HG02798 (cell line): ENCODE measurements around the gene ZSCAN5B.
"Not testable (repeated sequence)": the region's sequence is repeated elsewhere in the genome, so short reads cannot be mapped to it uniquely, and the experiment has no call there.

Experiments
- ATAC-seq: cut with Tn5 transposase; IDR thresholded peaks from one replicate; pipeline ENCODE4 v1.9.1; 2021; ENCODE audit warnings: mild to moderate bottlenecking; ENCODE audit not compliant: unreplicated experiment, poor library complexity

The ZSCAN5B gene

DNA sequence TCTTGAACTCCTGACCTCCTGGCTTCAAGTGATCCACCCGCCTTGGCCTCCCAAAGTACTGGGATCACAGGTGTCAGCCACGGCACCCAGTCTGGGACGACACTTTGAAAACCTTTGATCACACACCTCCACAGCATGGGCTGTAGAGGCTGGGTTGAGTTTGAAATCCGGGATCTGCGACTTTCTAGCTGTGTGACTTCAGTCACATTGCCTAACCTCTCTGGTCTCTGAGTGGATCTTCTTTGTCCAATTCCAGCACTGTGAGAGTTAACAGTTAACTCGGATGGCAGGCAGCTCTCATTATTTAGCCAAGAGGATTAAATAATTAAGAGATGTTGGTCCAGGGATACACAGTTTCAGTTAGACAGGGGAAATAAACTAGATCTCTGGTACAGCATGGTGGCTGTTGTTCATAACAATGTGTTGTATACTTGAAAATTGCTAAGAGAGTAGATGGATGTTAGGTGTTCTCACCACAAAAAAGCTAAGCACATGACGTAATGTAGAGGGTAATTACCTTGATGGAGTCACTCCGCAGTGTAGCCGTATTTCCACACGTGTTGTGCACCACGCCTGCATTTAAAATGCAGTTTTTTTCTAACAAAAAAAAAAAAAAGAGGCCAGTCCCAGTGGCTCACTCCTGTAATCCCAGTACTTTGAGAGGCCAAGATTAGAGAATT, 19.9 kb downstream of the ZSCAN5B start:
- no peak for ATAC-seq

DNA sequence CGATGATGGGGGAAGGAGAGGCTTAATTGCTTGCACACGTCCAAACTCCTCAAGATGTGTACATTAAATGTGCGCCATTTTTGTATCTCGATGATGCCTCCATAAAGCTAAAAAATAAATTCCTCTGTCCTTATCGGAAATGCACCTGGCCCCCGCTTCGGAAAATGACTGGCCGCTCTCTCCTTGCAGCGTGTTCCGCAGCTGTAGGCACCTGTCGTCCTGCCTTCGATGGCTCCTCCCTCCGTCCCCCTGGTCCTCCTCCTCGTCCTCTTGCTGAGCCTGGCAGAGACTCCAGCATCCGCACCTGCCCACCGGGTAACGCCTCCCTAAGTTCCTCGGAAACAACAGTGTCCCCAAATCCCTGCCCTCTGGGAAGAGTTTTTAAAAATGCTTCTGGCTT, 20.7 kb downstream of the ZSCAN5B start:
- ATAC-seq, result no peak

DNA sequence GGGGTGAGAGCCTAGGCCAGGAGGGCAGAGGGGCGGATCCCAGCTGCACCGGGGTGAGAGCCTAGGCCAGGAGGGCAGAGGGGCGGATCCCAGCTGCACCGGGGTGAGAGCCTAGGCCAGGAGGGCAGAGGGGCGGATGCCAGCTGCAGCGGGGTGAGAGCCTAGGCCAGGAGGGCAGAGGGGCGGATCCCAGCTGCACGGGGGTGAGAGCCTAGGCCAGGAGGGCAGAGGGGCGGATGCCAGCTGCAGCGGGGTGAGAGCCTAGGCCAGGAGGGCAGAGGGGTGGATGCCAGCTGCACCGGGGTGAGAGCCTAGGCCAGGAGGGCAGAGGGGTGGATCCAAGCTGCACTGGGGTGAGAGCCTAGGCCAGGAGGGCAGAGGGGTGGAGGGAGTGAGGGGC, 21.3 kb downstream of the ZSCAN5B start:
- ATAC-seq, result not testable (repeated sequence)

DNA sequence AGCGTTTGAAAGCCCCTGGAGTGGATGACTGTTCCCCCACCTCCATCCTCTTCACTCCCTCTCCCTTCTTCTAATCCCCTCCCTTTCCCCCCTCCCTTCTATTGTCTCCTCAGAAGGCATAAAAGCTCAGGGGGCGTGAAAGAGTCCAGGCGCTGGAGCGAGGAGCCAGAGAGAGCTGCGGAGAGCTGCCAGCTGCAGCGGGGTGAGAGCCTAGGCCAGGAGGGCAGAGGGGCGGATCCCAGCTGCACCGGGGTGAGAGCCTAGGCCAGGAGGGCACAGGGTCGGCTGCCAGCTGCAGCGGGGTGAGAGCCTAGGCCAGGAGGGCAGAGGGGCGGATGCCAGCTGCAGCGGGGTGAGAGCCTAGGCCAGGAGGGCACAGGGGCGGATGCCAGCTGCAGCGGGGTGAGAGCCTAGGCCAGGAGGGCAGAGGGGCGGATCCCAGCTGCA, 21.7 kb downstream of the ZSCAN5B start, which contains the start of gene GALP:
Gene GALP (plus strand): TSS at position 148 of the 447 bp plus-strand sequence. CDS start 1,101 bp downstream, outside the sequence.
- ATAC-seq, result not testable (repeated sequence)

DNA sequence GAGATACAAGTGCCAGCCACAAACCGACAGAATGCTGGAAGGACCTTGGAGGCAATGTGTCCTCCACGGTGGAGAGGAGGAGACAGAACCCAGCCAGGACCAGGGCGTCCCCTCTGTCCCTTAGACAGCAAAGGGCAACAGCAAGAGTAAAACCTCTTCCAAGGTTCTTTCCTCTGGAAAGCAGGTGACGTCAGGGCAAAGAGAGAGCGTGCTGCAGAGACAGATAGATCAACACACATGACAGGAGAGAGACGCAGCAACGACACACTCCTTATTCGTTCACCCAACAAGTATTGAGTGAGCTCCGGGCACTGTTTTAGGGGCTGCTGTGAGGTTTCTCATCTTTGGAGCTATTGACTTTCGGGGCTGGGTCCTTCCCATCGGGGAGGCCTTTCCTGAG, 23.0 kb downstream of the ZSCAN5B start:
- no peak for ATAC-seq

DNA sequence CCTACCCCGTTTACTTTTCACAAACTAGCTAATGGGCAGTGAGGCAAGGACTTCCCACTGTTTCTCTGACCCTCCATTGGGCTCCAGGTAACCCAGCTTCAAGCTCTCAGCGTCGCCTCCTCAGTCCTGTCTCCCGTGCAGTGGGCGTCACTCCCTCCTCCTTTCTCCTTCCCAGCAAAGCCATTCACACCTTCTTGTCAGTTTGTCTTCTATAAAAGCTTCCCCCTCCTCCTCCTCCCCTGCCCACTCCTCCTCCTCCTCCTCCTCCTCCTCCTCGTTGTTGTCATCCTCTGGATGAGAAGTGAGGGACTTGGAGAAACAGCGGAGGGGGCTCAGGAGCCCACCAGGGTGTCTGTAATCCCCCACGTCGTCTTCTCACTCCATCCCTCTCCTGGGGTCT, 23.5 kb downstream of the ZSCAN5B start:
- ATAC-seq, result no peak

DNA sequence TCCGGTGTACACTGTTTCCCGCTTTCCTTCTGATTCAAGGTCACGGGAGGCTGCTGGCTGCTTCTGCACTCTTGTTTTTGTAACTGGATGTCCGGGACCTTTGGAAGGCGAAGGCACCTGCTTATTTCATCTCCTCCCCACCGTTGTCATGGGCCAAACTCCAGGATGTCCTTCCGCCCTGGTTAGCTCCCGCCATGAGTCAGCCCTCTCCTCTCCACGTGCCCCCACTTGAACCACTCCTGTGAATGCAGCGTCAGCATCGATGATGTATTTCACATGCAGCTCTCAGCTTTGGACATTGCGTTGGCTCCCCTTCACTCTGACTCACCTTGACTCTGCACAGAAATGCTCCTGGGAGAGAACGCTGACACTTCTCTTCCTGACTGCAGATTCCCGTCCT, 27.3 kb downstream of the ZSCAN5B start:
- no peak for ATAC-seq

DNA sequence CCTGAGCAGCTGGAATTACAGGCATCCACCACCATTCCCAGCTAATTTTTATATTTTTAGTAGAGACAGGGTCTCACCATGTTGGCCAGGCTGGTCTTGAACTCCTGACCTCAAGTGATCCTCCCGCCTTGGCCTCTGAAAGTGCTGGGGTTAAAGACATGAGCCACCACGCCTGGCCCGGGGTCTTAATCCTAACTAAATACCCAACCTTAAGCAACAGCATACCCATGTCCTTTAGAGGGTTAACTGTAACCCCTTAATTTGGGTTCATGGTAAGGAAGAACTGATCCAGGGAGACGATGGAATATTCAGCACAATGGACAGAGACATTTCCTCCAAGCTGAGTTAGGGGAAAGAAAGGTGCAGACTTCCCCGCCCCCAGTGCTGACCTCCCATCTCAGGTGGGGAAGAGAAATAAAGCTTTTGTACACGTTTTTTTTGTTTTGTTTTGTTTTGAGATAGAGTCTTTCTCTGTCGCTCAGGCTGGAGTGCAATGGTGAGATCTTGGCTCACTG, 30.5 kb downstream of the ZSCAN5B start:
- no peak for ATAC-seq

DNA sequence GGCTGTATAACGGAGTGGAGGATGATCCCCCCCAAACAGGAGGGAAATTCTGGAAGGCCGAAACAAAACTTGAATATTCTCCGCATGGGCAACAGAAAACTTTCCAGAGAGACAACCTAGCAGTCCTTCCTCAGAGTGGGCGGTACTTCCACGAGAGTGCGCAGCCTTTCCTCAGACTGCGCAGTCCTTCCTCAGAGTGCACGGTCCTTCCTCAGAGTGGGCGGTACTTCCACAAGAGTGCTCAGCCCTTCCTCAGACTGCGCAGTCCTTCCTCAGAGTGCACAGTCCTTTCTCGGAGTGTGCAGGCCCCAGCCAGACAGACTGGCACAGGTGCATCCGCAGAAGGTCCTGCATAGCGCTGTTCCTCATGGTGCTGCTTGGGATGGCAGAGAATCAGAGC, 34.5 kb downstream of the ZSCAN5B start:
- no peak for ATAC-seq

DNA sequence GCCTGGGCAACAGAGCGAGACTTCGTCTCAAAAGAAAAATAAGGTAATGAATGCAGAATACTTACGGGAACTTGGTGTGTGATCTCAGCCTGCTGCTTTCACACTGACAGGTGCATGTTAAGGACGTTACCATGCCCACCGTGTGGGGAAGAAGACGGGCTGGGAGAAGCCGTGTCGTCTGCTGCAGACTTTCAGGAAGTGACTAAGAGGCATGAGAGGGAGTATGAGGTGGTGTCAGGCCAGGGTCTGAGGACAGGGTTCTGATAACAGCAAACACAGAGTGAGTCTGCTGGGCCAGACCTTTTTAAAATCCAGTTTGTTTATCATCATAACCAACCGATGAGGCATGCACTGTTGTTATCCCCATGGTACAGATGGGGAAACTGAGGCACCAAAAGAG, 35.3 kb downstream of the ZSCAN5B start:
- no peak for ATAC-seq

DNA sequence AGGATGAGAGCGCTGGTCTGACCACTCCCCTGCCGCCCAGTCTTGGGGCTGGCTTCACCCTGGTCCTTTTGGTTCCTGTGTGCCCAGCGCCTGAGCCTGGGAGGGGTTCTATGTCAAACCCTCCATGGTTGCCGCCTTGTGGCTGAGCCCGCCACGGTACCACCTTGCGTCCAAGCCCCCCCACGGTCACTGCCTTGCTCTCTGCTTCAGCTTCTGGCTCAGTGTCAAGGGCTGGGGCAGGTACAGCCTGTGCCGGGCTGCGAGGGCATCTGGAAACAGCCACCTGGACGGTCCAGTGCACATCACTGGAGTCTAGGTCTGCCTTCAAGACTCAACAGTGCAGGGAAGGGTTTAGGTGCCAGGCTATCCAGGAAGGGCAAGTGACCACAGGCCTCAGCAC, 36.0 kb downstream of the ZSCAN5B start:
- ATAC-seq, result no peak

DNA sequence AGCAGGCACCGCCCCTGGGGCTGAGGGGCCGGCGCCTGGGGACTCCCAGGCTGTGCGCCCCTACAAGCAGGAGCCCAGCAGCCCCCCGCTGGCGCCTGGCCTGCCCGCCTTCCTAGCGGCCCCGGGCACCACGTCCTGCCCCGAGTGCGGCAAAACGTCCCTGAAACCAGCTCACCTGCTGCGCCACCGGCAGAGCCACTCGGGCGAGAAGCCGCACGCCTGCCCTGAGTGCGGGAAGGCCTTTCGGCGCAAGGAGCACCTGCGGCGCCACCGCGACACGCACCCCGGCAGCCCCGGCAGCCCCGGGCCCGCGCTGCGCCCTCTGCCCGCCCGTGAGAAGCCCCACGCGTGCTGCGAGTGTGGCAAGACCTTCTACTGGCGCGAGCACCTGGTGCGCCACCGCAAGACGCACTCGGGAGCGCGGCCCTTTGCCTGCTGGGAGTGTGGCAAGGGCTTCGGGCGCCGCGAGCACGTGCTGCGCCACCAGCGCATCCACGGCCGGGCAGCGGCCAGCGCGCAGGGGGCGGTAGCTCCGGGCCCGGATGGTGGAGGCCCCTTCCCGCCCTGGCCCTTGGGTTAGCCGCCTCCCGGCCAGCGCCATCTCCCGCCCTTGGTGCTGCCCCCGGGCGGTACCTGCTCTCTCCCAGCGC, 37.8 kb downstream of the ZSCAN5B start:
- ATAC-seq, result no peak

DNA sequence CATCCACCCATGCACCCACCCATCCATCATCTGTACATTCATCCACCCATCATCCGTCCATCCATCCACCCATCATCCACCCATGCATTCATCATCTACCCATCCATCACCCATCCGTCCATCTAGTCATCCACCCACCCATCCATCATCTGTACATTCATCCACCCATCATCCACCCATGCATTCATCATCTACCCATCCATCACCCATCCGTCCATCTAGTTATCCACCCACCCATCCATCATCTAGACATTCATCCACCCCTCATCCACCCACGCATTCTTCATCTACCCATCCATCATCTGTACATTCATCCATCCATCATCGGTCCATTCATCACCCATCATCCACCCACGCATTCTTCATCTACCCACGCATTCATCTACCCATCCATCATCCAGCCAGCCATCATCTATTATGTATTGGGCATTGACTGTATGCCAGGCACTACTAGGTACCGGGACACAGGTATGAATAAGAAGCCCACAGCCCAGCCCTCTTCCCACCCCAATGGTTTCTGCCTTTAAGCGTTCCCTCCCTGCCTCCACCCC, 38.5 kb downstream of the ZSCAN5B start:
- no peak for ATAC-seq

DNA sequence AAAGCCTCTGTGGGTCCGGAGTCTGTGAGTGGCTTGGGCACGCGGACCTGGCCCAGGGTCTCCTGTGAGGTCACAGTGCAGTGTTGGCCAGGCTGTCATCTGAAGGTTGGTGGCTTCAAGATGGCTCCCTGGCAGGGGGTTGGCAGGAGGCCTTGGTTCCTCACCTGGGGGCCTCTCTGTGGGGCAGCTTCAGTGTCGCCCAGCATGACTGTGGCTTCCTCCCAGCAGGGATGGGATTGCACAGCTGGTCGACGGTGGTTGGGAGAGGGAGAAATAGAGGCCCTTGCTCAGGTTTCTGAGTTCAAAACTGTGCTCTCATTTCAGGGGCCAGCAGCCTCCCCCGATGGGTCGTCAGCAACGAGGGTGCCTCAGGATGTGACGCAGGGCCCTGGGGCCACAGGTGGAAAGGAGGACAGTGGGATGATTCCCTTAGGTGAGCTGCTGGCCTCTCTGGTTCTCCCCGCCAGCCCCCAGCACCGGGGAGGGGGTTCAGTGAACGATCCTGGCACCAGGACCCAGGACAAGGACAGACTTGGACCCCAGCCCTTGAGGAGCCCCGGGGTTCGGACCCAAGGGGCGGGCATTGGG, 39.3 kb downstream of the ZSCAN5B start:
- ATAC-seq, result no peak

DNA sequence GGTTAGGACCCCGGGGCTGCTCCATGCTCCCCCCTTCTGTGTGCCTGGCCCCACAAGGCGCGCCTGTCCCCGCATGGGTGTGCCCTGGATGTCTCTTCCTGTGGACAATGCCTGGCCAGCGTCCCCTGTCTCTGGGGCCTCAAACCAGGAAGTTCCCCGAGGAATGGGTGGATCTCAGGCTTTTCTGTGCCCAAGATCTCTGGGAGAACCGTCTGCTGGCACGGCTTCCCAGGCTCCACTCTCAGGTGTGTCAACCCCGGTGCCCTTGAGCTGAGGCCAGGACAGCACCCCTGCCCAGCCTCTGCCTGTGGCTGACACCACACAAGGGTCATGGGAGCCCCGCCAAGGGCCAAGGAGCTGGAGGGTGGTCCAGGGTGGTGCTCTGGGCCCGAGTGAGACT, 40.8 kb downstream of the ZSCAN5B start:
- no peak for ATAC-seq

DNA sequence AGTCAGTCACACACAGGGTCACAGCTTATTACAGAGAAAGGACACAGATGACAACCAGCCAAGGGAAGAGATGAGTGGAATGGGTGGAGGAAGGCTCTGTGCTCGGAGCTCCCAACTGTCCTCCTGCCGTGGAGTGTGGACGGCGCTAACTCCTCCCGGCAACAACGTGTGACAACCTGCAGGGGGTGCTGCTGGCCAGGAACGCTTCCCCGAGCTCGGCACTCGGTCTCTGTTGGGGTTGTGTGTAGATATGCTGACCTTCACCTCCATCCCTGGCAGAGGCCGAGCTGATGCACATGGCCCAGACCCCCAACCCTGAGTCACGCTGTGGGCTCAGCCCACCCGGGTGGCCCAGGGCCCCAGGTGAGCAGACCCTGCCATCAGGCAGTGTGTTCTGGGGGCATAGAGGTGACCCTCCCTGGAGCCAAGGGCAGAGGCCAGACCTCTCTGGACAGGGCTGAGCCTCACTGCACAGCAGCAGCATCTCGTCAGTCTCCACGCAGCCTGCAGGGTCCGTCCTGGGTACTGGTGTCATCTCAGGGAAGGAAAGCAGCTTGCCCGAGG, 42.4 kb downstream of the ZSCAN5B start:
- no peak for ATAC-seq

DNA sequence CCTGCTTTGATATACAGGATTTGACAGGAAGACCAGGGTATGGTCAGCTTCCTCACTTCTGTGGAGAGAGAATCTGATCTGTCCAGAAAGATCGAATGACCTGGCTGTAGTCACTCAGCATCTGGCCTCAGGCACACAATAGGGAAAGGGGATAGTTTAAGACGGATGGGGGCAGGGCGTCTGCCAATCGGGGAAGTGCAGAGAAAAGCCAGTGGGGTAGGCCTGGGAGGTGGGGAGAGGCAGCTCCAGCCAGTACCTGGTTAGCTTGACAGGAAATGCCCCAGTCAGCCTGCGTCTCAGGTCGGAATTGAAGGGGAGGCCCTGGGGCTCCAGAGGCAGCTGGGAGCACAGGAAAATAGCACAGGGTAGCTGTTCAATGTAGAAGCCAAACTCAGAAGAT, 44.1 kb downstream of the ZSCAN5B start:
- ATAC-seq, result no peak

DNA sequence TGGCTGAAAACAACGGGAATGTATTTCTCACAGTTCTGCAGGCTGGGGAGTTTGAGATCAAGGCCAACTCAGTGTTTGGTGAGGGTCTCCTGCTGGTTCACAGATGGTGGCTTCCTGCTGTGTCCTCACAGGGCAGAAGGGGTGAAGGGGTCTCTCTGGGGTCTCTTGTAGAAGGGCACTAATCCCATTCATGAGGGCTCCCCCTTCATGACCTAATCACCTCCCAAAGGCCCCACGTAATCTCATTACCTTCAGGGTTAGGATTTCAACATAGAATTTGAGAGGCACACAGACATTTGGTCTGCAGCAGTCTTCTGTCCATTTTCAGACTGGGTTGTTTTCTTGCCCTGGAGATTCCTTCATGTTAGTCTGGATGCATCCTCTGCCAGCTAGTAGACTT, 44.9 kb downstream of the ZSCAN5B start:
- ATAC-seq, result no peak

DNA sequence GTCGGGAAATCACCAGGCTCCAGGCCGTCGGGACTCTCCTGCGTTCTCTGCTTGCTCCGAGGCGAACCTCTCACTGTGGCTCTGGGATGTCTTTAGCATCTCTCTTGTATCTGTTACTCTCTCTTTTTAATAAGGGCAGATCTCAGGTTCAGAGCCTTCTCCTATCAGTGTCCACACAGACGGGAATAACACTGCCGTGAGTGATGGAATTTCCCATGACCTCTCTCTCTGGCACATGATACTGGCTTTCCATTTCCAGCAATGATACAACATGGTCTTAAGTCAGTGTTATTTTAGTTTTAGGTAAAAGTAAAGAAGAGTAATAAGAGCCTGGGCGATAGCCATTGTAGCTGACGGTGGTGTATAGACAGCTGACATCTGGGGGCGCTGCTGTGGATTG, 47.2 kb downstream of the ZSCAN5B start:
- no peak for ATAC-seq

DNA sequence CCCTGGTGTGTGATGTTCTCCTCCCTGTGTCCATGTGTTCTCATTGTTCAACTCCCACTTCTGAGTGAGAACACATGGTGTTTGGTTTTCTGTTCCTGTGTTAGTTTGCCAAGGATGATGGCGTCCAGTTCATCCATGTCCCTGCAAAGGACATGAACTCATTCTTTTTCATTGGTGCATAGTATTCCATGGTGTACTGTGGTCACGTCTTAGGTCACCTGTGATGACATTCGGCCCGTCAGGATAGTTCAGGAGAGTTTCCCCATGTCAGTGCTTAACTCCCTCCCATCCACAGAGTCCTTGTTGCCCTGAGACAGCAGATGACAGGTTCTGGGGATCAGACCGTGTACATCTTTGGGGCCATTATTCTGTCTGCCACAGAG, 47.9 kb downstream of the ZSCAN5B start:
- no peak for ATAC-seq
